ENCODE results near the gene ANKRD27.
"Not testable (repeated sequence)": the region's sequence is repeated elsewhere in the genome, so short reads cannot be mapped to it uniquely, and the experiment has no call there.

The ANKRD27 gene

DNA sequence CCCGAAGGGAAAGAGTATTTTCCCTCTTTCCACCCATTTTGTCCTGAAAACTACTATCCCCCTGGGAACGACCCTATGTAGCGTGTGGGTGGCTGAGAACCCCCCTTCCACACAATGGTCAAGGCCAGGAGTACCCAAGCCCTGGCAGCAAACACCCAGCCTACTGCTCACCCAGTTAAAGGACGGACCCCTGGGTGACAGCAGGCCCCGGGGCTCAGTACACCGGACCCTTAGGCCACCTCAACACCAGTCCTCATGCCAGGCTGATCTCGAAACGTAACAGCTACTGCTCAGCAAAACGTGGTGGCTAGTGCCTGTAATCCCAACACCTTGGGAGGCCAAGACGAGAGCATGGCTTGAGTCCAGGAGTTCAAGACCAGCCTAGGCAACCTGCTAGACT, 1.4 kb downstream of the ANKRD27 start:
- no peaks in the 10 kb centered on the region for H3K9me3 ChIP-seq (ENCODE audit: control insufficient read depth in 2 of 2, low read length in 2 of 2)
- no peak overlapping the region for H3K27ac ChIP-seq (ENCODE audit: low read length)
- peak overlapping the region in 1 of 2 donors; percentile 88 for H3K4me3 ChIP-seq (ENCODE audit: low read length in 2 of 2)
- no peaks in the 10 kb centered on the region for H3K36me3 ChIP-seq (ENCODE audit: control insufficient read depth in 2 of 2, insufficient read depth in 2 of 2, low read length in 2 of 2)
- H3K9ac ChIP-seq (ENCODE audit: low read length in 2 of 2): no peak overlapping the region
- H3K27me3 ChIP-seq (ENCODE audit: control insufficient read depth in 1 of 2, insufficient read depth in 2 of 2, low read length in 2 of 2): peaks cover 8 to 15% of the 10 kb centered on the region in 2 donors
- peaks cover 33% of the 10 kb centered on the region for H3K4me1 ChIP-seq (ENCODE audit: control insufficient read depth, insufficient read depth, low read length)

- no peak overlapping the region for H3K27ac ChIP-seq (ENCODE audit: low read length)
- no peaks in the 10 kb centered on the region for H3K36me3 ChIP-seq (ENCODE audit: control insufficient read depth in 2 of 2, insufficient read depth in 2 of 2, low read length in 2 of 2)
- peaks cover 8 to 15% of the 10 kb centered on the region in 2 donors for H3K27me3 ChIP-seq (ENCODE audit: control insufficient read depth in 1 of 2, insufficient read depth in 2 of 2, low read length in 2 of 2)
- H3K4me1 ChIP-seq (ENCODE audit: control insufficient read depth, insufficient read depth, low read length): peaks cover 33% of the 10 kb centered on the region
- H3K4me3 ChIP-seq (ENCODE audit: low read length in 2 of 2): no peak overlapping the region
- H3K9ac ChIP-seq (ENCODE audit: low read length in 2 of 2): no peak overlapping the region
- no peaks in the 10 kb centered on the region for H3K9me3 ChIP-seq (ENCODE audit: control insufficient read depth in 2 of 2, low read length in 2 of 2)
These were observed 2.1 kb downstream of the ANKRD27 start for GRCh38 chr19:32672841-32673240.

DNA sequence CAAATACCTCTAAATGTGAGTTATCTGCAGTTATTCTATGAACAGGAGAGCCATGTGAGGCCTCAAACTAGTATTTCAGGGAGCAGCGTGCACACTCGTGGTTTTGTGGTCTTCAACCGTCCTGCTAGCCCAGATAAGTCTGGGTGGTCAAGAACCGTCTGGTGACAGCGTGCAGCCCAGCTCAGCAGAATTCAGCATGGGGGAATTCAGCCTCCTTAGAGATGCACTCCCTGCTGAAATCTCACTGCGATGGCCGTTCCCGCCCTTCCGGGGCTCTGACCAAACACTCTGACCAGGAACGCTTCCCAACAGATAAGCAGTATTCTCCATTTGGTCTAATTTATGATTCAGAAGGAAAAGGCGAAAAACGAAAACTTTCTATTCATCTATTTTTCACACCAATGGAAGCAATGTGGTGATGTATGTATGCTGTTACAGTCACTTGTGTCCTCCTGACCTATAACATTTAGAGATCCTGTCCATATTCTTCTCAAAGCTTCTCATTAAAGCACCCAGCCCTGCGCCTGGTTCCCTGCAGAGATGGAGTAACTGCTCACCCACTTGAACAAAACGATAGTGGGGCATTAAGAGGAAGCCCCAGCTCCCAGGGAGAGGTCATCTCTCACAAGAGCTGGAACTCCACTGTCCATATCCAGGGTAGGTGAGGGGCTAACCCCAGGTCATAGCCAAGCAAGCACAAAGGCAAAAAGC, 2.9 kb downstream of the ANKRD27 start:
- peaks cover 33% of the 10 kb centered on the region for H3K4me1 ChIP-seq (ENCODE audit: control insufficient read depth, insufficient read depth, low read length)
- H3K9ac ChIP-seq (ENCODE audit: low read length in 2 of 2): no peak overlapping the region
- H3K4me3 ChIP-seq (ENCODE audit: low read length in 2 of 2): no peak overlapping the region

DNA sequence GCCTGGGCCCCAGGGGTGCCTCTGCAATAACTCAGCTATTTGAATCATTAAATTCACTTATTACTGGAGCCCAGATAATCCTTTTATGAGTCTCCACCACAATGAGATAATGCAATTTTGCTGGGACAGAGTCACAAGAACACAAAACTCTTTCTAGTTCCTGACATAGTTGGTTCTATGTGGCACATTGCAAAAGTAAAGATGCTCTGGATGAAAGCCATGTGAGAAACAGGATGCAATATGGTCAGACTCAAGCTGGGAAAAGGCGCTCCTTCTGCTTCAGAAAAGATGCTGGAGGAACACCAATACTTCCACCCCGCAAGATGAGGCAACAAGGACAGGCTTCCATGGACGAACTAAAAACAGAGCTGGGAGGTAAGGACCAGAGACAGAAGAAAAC, 5.7 kb downstream of the ANKRD27 start:
- H3K27ac ChIP-seq (ENCODE audit: low read length): no peak overlapping the region
- H3K9ac ChIP-seq (ENCODE audit: low read length in 2 of 2): no peak overlapping the region
- peaks cover 22% of the 10 kb centered on the region for H3K4me1 ChIP-seq (ENCODE audit: control insufficient read depth, insufficient read depth, low read length)
- no peaks in the 10 kb centered on the region for H3K9me3 ChIP-seq (ENCODE audit: control insufficient read depth in 2 of 2, low read length in 2 of 2)
- peaks cover 0 to 3% of the 10 kb centered on the region in 2 donors for H3K36me3 ChIP-seq (ENCODE audit: control insufficient read depth in 2 of 2, insufficient read depth in 2 of 2, low read length in 2 of 2)
- no peak overlapping the region for H3K4me3 ChIP-seq (ENCODE audit: low read length in 2 of 2)
- H3K27me3 ChIP-seq (ENCODE audit: control insufficient read depth in 1 of 2, insufficient read depth in 2 of 2, low read length in 2 of 2): no peaks in the 10 kb centered on the region

More for the DNA sequence above, 2.9 kb downstream of the ANKRD27 start:
- peaks cover 3 to 13% of the 10 kb centered on the region in 2 donors for H3K27me3 ChIP-seq (ENCODE audit: control insufficient read depth in 1 of 2, insufficient read depth in 2 of 2, low read length in 2 of 2)
- peaks cover 0 to under 1% of the 10 kb centered on the region in 2 donors for H3K36me3 ChIP-seq (ENCODE audit: control insufficient read depth in 2 of 2, insufficient read depth in 2 of 2, low read length in 2 of 2)
- no peaks in the 10 kb centered on the region for H3K9me3 ChIP-seq (ENCODE audit: control insufficient read depth in 2 of 2, low read length in 2 of 2)
- no peak overlapping the region for H3K27ac ChIP-seq (ENCODE audit: low read length)

DNA sequence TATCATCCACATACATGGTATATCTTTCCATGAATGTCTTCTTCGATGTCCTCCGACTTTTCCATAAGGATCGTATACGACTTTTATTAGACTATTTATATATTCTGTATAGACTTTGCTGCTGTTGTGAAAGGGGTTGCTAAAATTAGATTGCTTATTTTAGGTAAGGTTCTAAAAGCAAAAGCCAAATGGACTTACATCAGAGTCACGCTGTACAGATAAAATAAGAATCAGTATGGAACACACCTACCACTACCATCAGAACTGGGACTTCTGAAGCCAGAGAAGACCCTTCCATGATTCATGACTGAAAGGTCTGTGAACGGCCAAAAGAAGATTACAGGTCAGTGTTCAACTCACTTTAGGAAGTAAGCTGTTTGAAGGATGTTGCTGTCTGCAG, 8.9 kb downstream of the ANKRD27 start:
- H3K9ac ChIP-seq (ENCODE audit: low read length in 2 of 2): no peak overlapping the region
- H3K27me3 ChIP-seq (ENCODE audit: control insufficient read depth in 1 of 2, insufficient read depth in 2 of 2, low read length in 2 of 2): no peaks in the 10 kb centered on the region
- H3K4me1 ChIP-seq (ENCODE audit: control insufficient read depth, insufficient read depth, low read length): peaks cover 4% of the 10 kb centered on the region
- no peak overlapping the region for H3K4me3 ChIP-seq (ENCODE audit: low read length in 2 of 2)
- no peak overlapping the region for H3K27ac ChIP-seq (ENCODE audit: low read length)
- H3K36me3 ChIP-seq (ENCODE audit: control insufficient read depth in 2 of 2, insufficient read depth in 2 of 2, low read length in 2 of 2): peaks cover 0 to 3% of the 10 kb centered on the region in 2 donors
- H3K9me3 ChIP-seq (ENCODE audit: control insufficient read depth in 2 of 2, low read length in 2 of 2): no peaks in the 10 kb centered on the region

GRCh38 chr19:32662186-32662585, 12.8 kb downstream of the ANKRD27 start:
- peaks cover 5 to 8% of the 10 kb centered on the region in 2 donors for H3K36me3 ChIP-seq (ENCODE audit: control insufficient read depth in 2 of 2, insufficient read depth in 2 of 2, low read length in 2 of 2)
- no peak overlapping the region for H3K27ac ChIP-seq (ENCODE audit: low read length)
- H3K9me3 ChIP-seq (ENCODE audit: control insufficient read depth in 2 of 2, low read length in 2 of 2): no peaks in the 10 kb centered on the region
- no peak overlapping the region for H3K4me3 ChIP-seq (ENCODE audit: low read length in 2 of 2)
- peaks cover 4% of the 10 kb centered on the region for H3K4me1 ChIP-seq (ENCODE audit: control insufficient read depth, insufficient read depth, low read length)
- H3K27me3 ChIP-seq (ENCODE audit: control insufficient read depth in 1 of 2, insufficient read depth in 2 of 2, low read length in 2 of 2): no peaks in the 10 kb centered on the region
- no peak overlapping the region for H3K9ac ChIP-seq (ENCODE audit: low read length in 2 of 2)

DNA sequence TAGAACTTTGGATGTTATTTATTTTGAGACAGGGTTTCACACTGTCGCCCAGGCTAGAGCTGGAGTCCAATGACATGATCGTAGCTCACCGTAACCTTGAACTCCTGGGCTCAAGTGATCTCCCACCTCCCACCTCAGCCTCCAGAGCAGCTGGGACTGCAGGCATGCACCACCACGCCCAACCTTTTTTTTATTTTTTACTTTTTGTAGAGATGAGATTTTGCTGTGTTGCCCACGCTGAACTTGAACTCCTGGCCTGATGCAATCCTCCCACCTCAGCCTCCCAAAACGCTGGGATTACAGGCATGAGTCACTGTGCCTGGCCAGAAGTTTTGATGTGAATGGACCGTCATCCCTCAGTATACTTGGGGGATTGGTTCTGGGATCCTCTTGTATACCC, 13.7 kb downstream of the ANKRD27 start:
- Histone ChIP-seq H3K27ac (ENCODE audit: low read length) (no peak overlapping the region), H3K4me3 (ENCODE audit: low read length in 2 of 2) (no peak overlapping the region), H3K9ac (ENCODE audit: low read length in 2 of 2) (no peak overlapping the region), H3K27me3 (ENCODE audit: control insufficient read depth in 1 of 2, insufficient read depth in 2 of 2, low read length in 2 of 2) (no peaks in the 10 kb centered on the region), H3K9me3 (ENCODE audit: control insufficient read depth in 2 of 2, low read length in 2 of 2) (no peaks in the 10 kb centered on the region), H3K36me3 (ENCODE audit: control insufficient read depth in 2 of 2, insufficient read depth in 2 of 2, low read length in 2 of 2) (peaks cover 5% of the 10 kb centered on the region in 2 donors), H3K4me1 (ENCODE audit: control insufficient read depth, insufficient read depth, low read length) (peaks cover 2% of the 10 kb centered on the region)

- Histone ChIP-seq H3K27ac (ENCODE audit: low read length) (no peak overlapping the region), H3K9ac (ENCODE audit: low read length in 2 of 2) (no peak overlapping the region), H3K4me1 (ENCODE audit: control insufficient read depth, insufficient read depth, low read length) (no peaks in the 10 kb centered on the region), H3K36me3 (ENCODE audit: control insufficient read depth in 2 of 2, insufficient read depth in 2 of 2, low read length in 2 of 2) (peaks cover 7 to 17% of the 10 kb centered on the region in 2 donors), H3K4me3 (ENCODE audit: low read length in 2 of 2) (no peak overlapping the region), H3K27me3 (ENCODE audit: control insufficient read depth in 1 of 2, insufficient read depth in 2 of 2, low read length in 2 of 2) (no peaks in the 10 kb centered on the region), H3K9me3 (ENCODE audit: control insufficient read depth in 2 of 2, low read length in 2 of 2) (no peaks in the 10 kb centered on the region)
These were observed 16.5 kb downstream of the ANKRD27 start for GRCh38 chr19:32658527-32658926.

GRCh38 chr19:32658075-32658474, 16.9 kb downstream of the ANKRD27 start:
- Histone ChIP-seq H3K4me1 (ENCODE audit: control insufficient read depth, insufficient read depth, low read length) (no peaks in the 10 kb centered on the region), H3K4me3 (ENCODE audit: low read length in 2 of 2) (no peak overlapping the region), H3K9me3 (ENCODE audit: control insufficient read depth in 2 of 2, low read length in 2 of 2) (no peaks in the 10 kb centered on the region), H3K36me3 (ENCODE audit: control insufficient read depth in 2 of 2, insufficient read depth in 2 of 2, low read length in 2 of 2) (peaks cover 7 to 17% of the 10 kb centered on the region in 2 donors), H3K27ac (ENCODE audit: low read length) (no peak overlapping the region), H3K27me3 (ENCODE audit: control insufficient read depth in 1 of 2, insufficient read depth in 2 of 2, low read length in 2 of 2) (no peaks in the 10 kb centered on the region), H3K9ac (ENCODE audit: low read length in 2 of 2) (no peak overlapping the region)

DNA sequence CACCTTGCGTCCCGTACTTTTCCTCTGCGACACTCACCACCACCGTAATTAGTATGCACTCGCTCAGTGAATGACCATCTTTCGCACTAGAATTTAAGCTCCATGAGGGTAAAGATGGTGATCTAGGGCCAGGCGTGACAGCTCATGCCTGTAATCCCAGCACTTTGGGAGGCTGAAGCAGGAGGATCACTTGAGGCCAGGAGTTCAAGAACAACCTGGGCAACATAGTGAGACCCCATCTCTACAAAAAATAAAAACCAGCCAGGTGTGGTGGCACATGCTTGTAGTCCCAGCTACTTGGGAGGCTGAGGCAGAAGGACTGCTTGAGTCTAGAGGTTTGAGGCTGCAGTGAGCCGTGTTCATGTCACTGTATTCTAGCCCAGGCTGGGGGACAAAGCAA, 18.6 kb downstream of the ANKRD27 start:
- Histone ChIP-seq H3K4me1 (ENCODE audit: control insufficient read depth, insufficient read depth, low read length) (peaks cover 13% of the 10 kb centered on the region), H3K36me3 (ENCODE audit: control insufficient read depth in 2 of 2, insufficient read depth in 2 of 2, low read length in 2 of 2) (peaks cover 7 to 17% of the 10 kb centered on the region in 2 donors)
- H3K9me3 ChIP-seq (ENCODE audit: control insufficient read depth in 2 of 2, low read length in 2 of 2); H3K9ac ChIP-seq (ENCODE audit: low read length in 2 of 2); H3K4me3 ChIP-seq (ENCODE audit: low read length in 2 of 2); H3K27ac ChIP-seq (ENCODE audit: low read length); H3K27me3 ChIP-seq (ENCODE audit: control insufficient read depth in 1 of 2, insufficient read depth in 2 of 2, low read length in 2 of 2): not testable (repeated sequence)

- Histone ChIP-seq H3K27me3 (ENCODE audit: control insufficient read depth in 1 of 2, insufficient read depth in 2 of 2, low read length in 2 of 2) (no peaks in the 10 kb centered on the region), H3K36me3 (ENCODE audit: control insufficient read depth in 2 of 2, insufficient read depth in 2 of 2, low read length in 2 of 2) (peaks cover 10 to 21% of the 10 kb centered on the region in 2 donors), H3K9me3 (ENCODE audit: control insufficient read depth in 2 of 2, low read length in 2 of 2) (no peaks in the 10 kb centered on the region), H3K4me3 (ENCODE audit: low read length in 2 of 2) (no peak overlapping the region), H3K27ac (ENCODE audit: low read length) (no peak overlapping the region), H3K9ac (ENCODE audit: low read length in 2 of 2) (no peak overlapping the region), H3K4me1 (ENCODE audit: control insufficient read depth, insufficient read depth, low read length) (peaks cover 13% of the 10 kb centered on the region)
These were observed 21.4 kb downstream of the ANKRD27 start for GRCh38 chr19:32653599-32653915.

Data from stomach smooth muscle (tissue), 2 donors.